ENCODE results near the gene PKD2. TPM values are rescaled to one million over a fixed set of nuclear protein-coding genes. Genes with fewer than 3 reads are reported as not detected.

Gene PKD2
- total and polyA plus RNA-seq, 2 donors (not counting 1 experiment from before 2014, with no cell fraction given), result 109 to 158 TPM

DNA sequence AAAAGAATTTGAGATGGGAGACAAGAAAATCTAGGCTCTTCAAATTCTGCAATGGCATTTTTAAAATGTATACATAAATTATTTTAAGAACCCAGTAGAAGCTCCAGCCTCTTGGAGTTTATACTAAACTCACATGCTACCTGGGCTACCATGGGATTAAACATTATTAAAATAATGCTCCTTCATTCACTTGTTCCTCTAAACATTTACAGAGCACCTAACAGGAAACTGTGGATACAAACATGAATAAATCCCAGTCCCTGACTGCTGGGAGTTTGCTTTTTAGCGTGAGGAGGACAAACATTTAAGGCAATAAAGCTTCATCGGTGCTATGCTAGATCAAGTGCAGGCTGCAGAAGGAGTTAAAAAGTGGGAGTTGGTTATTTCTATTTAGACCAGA lies 37.3 kb upstream of the PKD2 start:
- Histone ChIP-seq H3K36me3 (ENCODE audit: control insufficient read depth, insufficient read depth, low read length) (no peaks in the 10 kb centered on the region), H2AFZ (ENCODE audit: low read length) (no peak overlapping the region), H3K27me3 (ENCODE audit: control insufficient read depth, insufficient read depth, low read length) (no peaks in the 10 kb centered on the region), H3K4me1 (ENCODE audit: control insufficient read depth, extremely low read depth, insufficient read depth, low read length) (peaks cover 2% of the 10 kb centered on the region), H4K20me1 (ENCODE audit: control insufficient read depth, extremely low read depth, insufficient read depth, low read length) (no peaks in the 10 kb centered on the region), H3K27ac (ENCODE audit: insufficient read depth, low read length) (no peak overlapping the region), H3K4me3 (replicated peaks in 1 of 4; ENCODE audit: control extremely low read depth in 1 of 4, insufficient read depth in 1 of 4, low read depth in 3 of 4, low read length in 4 of 4) (no peak overlapping the region), H3K79me2 (ENCODE audit: control insufficient read depth, insufficient read depth, low read length) (no peaks in the 10 kb centered on the region), H3K4me2 (ENCODE audit: extremely low read depth, insufficient read depth, low read length) (no peak overlapping the region), H3K9ac (ENCODE audit: insufficient read depth, low read length) (no peak overlapping the region), H3K9me3 (ENCODE audit: control insufficient read depth, insufficient read depth, low read depth, low read length) (no peaks in the 10 kb centered on the region)
- no peak for DNase-seq (ENCODE audit: low read depth in 2 of 2)
- TF ChIP-seq, protein P1, sequence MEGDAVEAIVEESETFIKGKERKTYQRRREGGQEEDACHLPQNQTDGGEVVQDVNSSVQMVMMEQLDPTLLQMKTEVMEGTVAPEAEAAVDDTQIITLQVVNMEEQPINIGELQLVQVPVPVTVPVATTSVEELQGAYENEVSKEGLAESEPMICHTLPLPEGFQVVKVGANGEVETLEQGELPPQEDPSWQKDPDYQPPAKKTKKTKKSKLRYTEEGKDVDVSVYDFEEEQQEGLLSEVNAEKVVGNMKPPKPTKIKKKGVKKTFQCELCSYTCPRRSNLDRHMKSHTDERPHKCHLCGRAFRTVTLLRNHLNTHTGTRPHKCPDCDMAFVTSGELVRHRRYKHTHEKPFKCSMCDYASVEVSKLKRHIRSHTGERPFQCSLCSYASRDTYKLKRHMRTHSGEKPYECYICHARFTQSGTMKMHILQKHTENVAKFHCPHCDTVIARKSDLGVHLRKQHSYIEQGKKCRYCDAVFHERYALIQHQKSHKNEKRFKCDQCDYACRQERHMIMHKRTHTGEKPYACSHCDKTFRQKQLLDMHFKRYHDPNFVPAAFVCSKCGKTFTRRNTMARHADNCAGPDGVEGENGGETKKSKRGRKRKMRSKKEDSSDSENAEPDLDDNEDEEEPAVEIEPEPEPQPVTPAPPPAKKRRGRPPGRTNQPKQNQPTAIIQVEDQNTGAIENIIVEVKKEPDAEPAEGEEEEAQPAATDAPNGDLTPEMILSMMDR (conservative IDR thresholded peaks at IDR 0.05 in 1 of 2, IDR thresholded peaks at IDR 0.05 in 1 of 2; ENCODE audit: low read depth in 1 of 2, low read length in 2 of 2), result no peak
- TF ChIP-seq EZH2 (IDR thresholded peaks at IDR 0.05; ENCODE audit: low read length, missing control alignments), result no peak

DNA sequence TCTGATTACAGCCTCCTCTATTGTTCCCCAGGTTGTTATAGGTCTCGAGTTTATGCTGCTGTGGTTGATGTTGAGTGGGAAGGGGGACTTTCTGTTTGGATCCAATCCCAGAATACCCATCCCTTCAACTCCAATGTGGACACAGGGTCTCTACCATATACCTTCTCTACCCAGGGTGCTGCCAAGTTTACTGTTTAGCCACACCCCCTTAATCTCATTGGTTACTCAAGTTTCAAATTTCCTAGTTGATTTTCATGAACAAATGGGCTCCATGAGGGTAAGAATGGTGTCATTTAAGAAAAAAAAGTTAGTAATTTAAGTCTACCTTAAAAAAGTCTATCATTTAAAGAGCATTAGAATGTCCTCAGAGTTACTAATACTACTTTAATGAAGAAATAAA lies 35.6 kb upstream of the PKD2 start:
- Histone ChIP-seq H3K4me2 (ENCODE audit: extremely low read depth, insufficient read depth, low read length) (no peak overlapping the region), H3K27me3 (ENCODE audit: control insufficient read depth, insufficient read depth, low read length) (no peaks in the 10 kb centered on the region), H3K27ac (ENCODE audit: insufficient read depth, low read length) (no peak overlapping the region), H3K4me1 (ENCODE audit: control insufficient read depth, extremely low read depth, insufficient read depth, low read length) (peaks cover 2% of the 10 kb centered on the region), H3K9ac (ENCODE audit: insufficient read depth, low read length) (no peak overlapping the region), H3K79me2 (ENCODE audit: control insufficient read depth, insufficient read depth, low read length) (no peaks in the 10 kb centered on the region), H3K9me3 (ENCODE audit: control insufficient read depth, insufficient read depth, low read depth, low read length) (no peaks in the 10 kb centered on the region), H2AFZ (ENCODE audit: low read length) (no peak overlapping the region), H3K4me3 (replicated peaks in 1 of 4; ENCODE audit: control extremely low read depth in 1 of 4, insufficient read depth in 1 of 4, low read depth in 3 of 4, low read length in 4 of 4) (no peak overlapping the region), H4K20me1 (ENCODE audit: control insufficient read depth, extremely low read depth, insufficient read depth, low read length) (no peaks in the 10 kb centered on the region), H3K36me3 (ENCODE audit: control insufficient read depth, insufficient read depth, low read length) (no peaks in the 10 kb centered on the region)
- DNase-seq (ENCODE audit: low read depth in 2 of 2), result no peak
- TF ChIP-seq, protein P1 (conservative IDR thresholded peaks at IDR 0.05 in 1 of 2, IDR thresholded peaks at IDR 0.05 in 1 of 2; ENCODE audit: low read depth in 1 of 2, low read length in 2 of 2), result no peak
- TF ChIP-seq EZH2 (IDR thresholded peaks at IDR 0.05; ENCODE audit: low read length, missing control alignments), result no peak

DNA sequence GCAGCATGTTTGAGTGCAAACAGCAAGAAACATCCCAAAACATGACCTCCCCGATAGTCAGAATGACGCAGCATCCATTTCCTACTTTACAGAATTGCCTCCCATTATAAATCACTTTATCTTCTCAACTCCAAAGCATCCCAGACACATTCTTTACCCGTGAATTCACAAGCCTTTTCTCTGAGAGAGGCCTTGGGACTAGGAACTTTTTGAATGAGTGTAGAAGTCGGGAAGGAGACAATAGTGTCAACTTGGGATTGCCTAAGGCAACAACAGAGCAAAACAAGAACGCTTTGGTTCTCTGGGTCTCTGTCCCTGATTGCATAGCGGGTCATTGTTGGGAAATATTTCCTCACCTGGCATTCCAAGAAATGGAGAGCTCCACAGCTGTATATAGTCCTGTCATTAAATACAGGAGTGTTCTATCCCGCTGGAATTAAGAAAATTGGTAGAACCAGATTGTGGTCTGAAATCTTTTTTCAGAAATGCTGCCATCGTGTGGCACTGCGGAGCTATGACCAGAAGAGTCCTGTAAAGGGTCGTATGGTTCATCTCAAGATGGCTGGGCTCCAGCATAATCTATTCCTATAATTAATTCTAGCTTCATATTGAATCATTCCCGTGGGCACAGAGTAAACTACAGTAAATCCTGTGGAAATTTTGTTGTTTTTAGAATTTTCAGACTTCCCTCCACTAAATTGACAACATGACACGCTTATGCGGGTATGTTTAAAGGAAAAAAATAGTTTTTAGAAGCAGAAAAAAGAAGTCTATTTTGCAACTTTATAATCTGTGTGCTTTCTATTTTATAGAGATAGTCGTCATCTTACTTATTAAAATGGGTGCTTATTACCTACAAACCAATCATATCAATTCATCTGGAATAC lies 33.9 kb upstream of the PKD2 start:
- H3K4me1 ChIP-seq (ENCODE audit: control insufficient read depth, extremely low read depth, insufficient read depth, low read length), result peaks cover 2% of the 10 kb centered on the region
- no peaks in the 10 kb centered on the region for H3K36me3 ChIP-seq (ENCODE audit: control insufficient read depth, insufficient read depth, low read length)
- H3K27me3 ChIP-seq (ENCODE audit: control insufficient read depth, insufficient read depth, low read length), result no peaks in the 10 kb centered on the region
- H3K9ac ChIP-seq (ENCODE audit: insufficient read depth, low read length), result no peak overlapping the region
- peak; percentile 71 to 95 for DNase-seq (ENCODE audit: low read depth in 2 of 2)
- H3K79me2 ChIP-seq (ENCODE audit: control insufficient read depth, insufficient read depth, low read length), result no peaks in the 10 kb centered on the region
- H3K4me3 ChIP-seq (replicated peaks in 1 of 4; ENCODE audit: control extremely low read depth in 1 of 4, insufficient read depth in 1 of 4, low read depth in 3 of 4, low read length in 4 of 4), result peak overlapping the region in 1 of 4 experiments; percentile 39
- peak overlapping the region; percentile 39 for H2AFZ ChIP-seq (ENCODE audit: low read length)
- no peak overlapping the region for H3K4me2 ChIP-seq (ENCODE audit: extremely low read depth, insufficient read depth, low read length)
- TF ChIP-seq EZH2 (IDR thresholded peaks at IDR 0.05; ENCODE audit: low read length, missing control alignments), result no peak
- TF ChIP-seq, protein P1 (conservative IDR thresholded peaks at IDR 0.05 in 1 of 2, IDR thresholded peaks at IDR 0.05 in 1 of 2; ENCODE audit: low read depth in 1 of 2, low read length in 2 of 2), result peak; percentile 77 to 82
- H3K9me3 ChIP-seq (ENCODE audit: control insufficient read depth, insufficient read depth, low read depth, low read length), result no peaks in the 10 kb centered on the region
- H4K20me1 ChIP-seq (ENCODE audit: control insufficient read depth, extremely low read depth, insufficient read depth, low read length), result no peaks in the 10 kb centered on the region
- peak overlapping the region; percentile 51 for H3K27ac ChIP-seq (ENCODE audit: insufficient read depth, low read length)

Data from fibroblast of lung (primary cell).